WTC11 (cell line): ENCODE results near the gene ARF6. TPM values are rescaled to one million over a fixed set of nuclear protein-coding genes. Genes with fewer than 3 reads are reported as not detected.

Experiments used
- ATAC-seq: fragments of 200-7000 bp; cut with Tn5 transposase; 2 replicates; pipeline ENCODE4 v1.10.0; 2021; ENCODE audit warnings: mild to moderate bottlenecking, moderate library complexity
- CTCF ChIA-PET: fragments of 300-600 bp; sonication (Branson Sonifier 250); formaldehyde crosslinking; loops from one replicate; lab custom pipeline; 2021; ENCODE audit warnings: antibody characterized with exemption; lab: Charles Lee
- POLR2A ChIA-PET: fragments of 350-600 bp; sonication (Branson Sonifier 250); formaldehyde crosslinking; loops from one replicate; lab custom pipeline; 2021; ENCODE audit warnings: antibody characterized with exemption; lab: Charles Lee
- DNase-seq: peaks from one replicate; pipeline ENCODE4 v3.0.0; 2021; ENCODE audit warnings: low spot score
- H3K27ac Mint-ChIP-seq: 2 replicates; pipeline ENCODE4 v1.8.0; 2021; ENCODE audit warnings: mixed read lengths
- H3K27me3 Mint-ChIP-seq: 2 replicates; pipeline ENCODE4 v1.8.0; 2021; ENCODE audit warnings: low read depth, mild to moderate bottlenecking, moderate library complexity, mixed read lengths
- H3K36me3 Mint-ChIP-seq: 2 replicates; pipeline ENCODE4 v1.8.0; 2021; ENCODE audit warnings: mixed read lengths
- H3K4me1 Mint-ChIP-seq: 2 replicates; pipeline ENCODE4 v1.8.0; 2022; ENCODE audit warnings: mixed read lengths
- H3K4me3 Mint-ChIP-seq: 2 replicates; pipeline ENCODE4 v1.8.0; 2021; ENCODE audit warnings: mild to moderate bottlenecking, moderate library complexity, mixed read lengths
- H3K9me3 Mint-ChIP-seq: 2 replicates; pipeline ENCODE4 v1.8.0; 2021; ENCODE audit warnings: mixed read lengths
- AFF4 ChIP-seq: sonication (generic); formaldehyde crosslinking; IDR thresholded peaks from 2 replicates; pipeline ENCODE4 v1.8.1; 2023; ENCODE audit warnings: mild to moderate bottlenecking, missing genetic modification reagents, borderline replicate concordance
- AR ChIP-seq: fragments of 250-450 bp; sonication (Bioruptor Pico); IDR thresholded peaks from 2 replicates; pipeline ENCODE4 v1.9.0; 2021; ENCODE audit warnings: mild to moderate bottlenecking
- ATF1 ChIP-seq: sonication (generic); formaldehyde crosslinking; IDR thresholded peaks from 2 replicates; pipeline ENCODE4 v1.8.1; 2023; ENCODE audit warnings: mild to moderate bottlenecking, moderate library complexity, missing genetic modification reagents
- CREM ChIP-seq: sonication (generic); formaldehyde crosslinking; IDR thresholded peaks from 2 replicates; pipeline ENCODE4 v1.8.1; 2022; ENCODE audit warnings: mild to moderate bottlenecking, missing genetic modification reagents, moderate library complexity
- EMX1 ChIP-seq: fragments of 250-450 bp; sonication (Bioruptor Pico); IDR thresholded peaks from 2 replicates; pipeline ENCODE4 v1.8.0; 2021; ENCODE audit warnings: mild to moderate bottlenecking
- ESRRA ChIP-seq: sonication (generic); formaldehyde crosslinking; IDR thresholded peaks from 2 replicates; pipeline ENCODE4 v1.8.1; 2022; ENCODE audit warnings: mild to moderate bottlenecking, missing genetic modification reagents, borderline replicate concordance
- MYBL2 ChIP-seq: sonication (generic); formaldehyde crosslinking; IDR thresholded peaks from 2 replicates; pipeline ENCODE4 v1.8.1; 2023; ENCODE audit warnings: mild to moderate bottlenecking, moderate library complexity, missing genetic modification reagents
- NFE2L1 ChIP-seq: sonication (generic); formaldehyde crosslinking; IDR thresholded peaks from 2 replicates; pipeline ENCODE4 v1.8.1; 2023; ENCODE audit warnings: missing genetic modification reagents
- OVOL2 ChIP-seq: fragments of 250-450 bp; sonication (Bioruptor Pico); IDR thresholded peaks from 2 replicates; pipeline ENCODE4 v1.9.0; 2021; ENCODE audit warnings: mild to moderate bottlenecking, borderline replicate concordance
- RELA ChIP-seq: sonication (generic); formaldehyde crosslinking; IDR thresholded peaks from 2 replicates; pipeline ENCODE4 v1.8.1; 2022; ENCODE audit warnings: missing genetic modification reagents, mild to moderate bottlenecking, borderline replicate concordance
- SOX15 ChIP-seq: fragments of 250-450 bp; sonication (Bioruptor Pico); IDR thresholded peaks from 2 replicates; pipeline ENCODE4 v1.9.0; 2021; ENCODE audit warnings: mild to moderate bottlenecking
- TCF7 ChIP-seq: sonication (generic); formaldehyde crosslinking; IDR thresholded peaks from 2 replicates; pipeline ENCODE4 v1.8.0; 2022; ENCODE audit warnings: mild to moderate bottlenecking, low read depth, missing genetic modification reagents, moderate library complexity
- ZMAT4 ChIP-seq: fragments of 250-450 bp; sonication (Bioruptor Pico); IDR thresholded peaks from 2 replicates; pipeline ENCODE4 v1.9.0; 2021; ENCODE audit warnings: mild to moderate bottlenecking
- ZNF121 ChIP-seq: sonication (generic); formaldehyde crosslinking; IDR thresholded peaks from 2 replicates; pipeline ENCODE4 v1.8.0; 2023; ENCODE audit warnings: missing genetic modification reagents
- ZNF232 ChIP-seq: sonication (generic); formaldehyde crosslinking; IDR thresholded peaks from 2 replicates; pipeline ENCODE4 v1.8.0; 2022; ENCODE audit warnings: mild to moderate bottlenecking, missing genetic modification reagents
- ZNF317 ChIP-seq: sonication (generic); formaldehyde crosslinking; IDR thresholded peaks from 2 replicates; pipeline ENCODE4 v1.8.1; 2023; ENCODE audit warnings: low read depth, mild to moderate bottlenecking, moderate library complexity, missing genetic modification reagents, borderline replicate concordance
- ZNF671 ChIP-seq: fragments of 250-450 bp; sonication (Bioruptor Pico); IDR thresholded peaks from 2 replicates; pipeline ENCODE4 v1.8.0; 2021; ENCODE audit warnings: mild to moderate bottlenecking
- total RNA-seq: library from RNA; stranded (reverse); gene quantifications from 3 replicates; pipeline ENCODE4 v1.2.3, GENCODE V29; 2021
- TF ChIP-seq, protein P1 (sequence below): sonication (generic); formaldehyde crosslinking; IDR thresholded peaks from 2 replicates; pipeline ENCODE4 v1.8.1; 2022; ENCODE audit warnings: low read depth, missing genetic modification reagents, borderline replicate concordance
- TF ChIP-seq, protein P2 (sequence below): sonication (generic); formaldehyde crosslinking; IDR thresholded peaks from 2 replicates; pipeline ENCODE4 v1.8.1; 2023; ENCODE audit warnings: mild to moderate bottlenecking, missing genetic modification reagents, moderate library complexity
- TF ChIP-seq, protein P3 (sequence below): sonication (generic); formaldehyde crosslinking; conservative IDR thresholded peaks from 2 replicates; pipeline ENCODE4 v1.8.1; 2022; ENCODE audit warnings: mild to moderate bottlenecking, missing genetic modification reagents

The ARF6 gene
- total RNA-seq, 1 experiment from 2014 or later: 55.9 TPM

- TF ChIP-seq ZMAT4 (CRISPR knock-in tag) (no peak), AFF4 (CRISPR knock-in tag) (no peak), ESRRA (no peak), ZNF317 (CRISPR knock-in tag) (no peak)
These were observed 11.4 kb downstream of the ARF6 start (continued) for GRCh38 chr14:49904270-49904669.

GRCh38 chr14:49905989-49906388, 13.1 kb downstream of the ARF6 start:
- POLR2A ChIA-PET: interaction anchor here (0.6 kb wide), 1 partner anchor 10 kb away, joined by 3 read pairs; no protein-coding TSS in a partner anchor
- H3K36me3 Mint-ChIP-seq: no peaks in the 10 kb centered on the region
- H3K27ac Mint-ChIP-seq: no peak overlapping the region

More at GRCh38 chr14:49905989-49906388, 13.1 kb downstream of the ARF6 start:
- Mint-ChIP-seq H3K4me1 (peaks cover 14% of the 10 kb centered on the region), H3K27me3 (no peaks in the 10 kb centered on the region), H3K9me3 (no peaks in the 10 kb centered on the region), H3K4me3 (no peak overlapping the region)
- CTCF ChIA-PET: interaction anchor here (1.0 to 1.2 kb wide), 2 partner anchors 26 to 43 kb away, joined by 3 to 5 read pairs; no protein-coding TSS in a partner anchor
- ATAC-seq (no peak), DNase-seq (no peak)
- no peak for TF ChIP-seq RELA (CRISPR knock-in tag)
- TF ChIP-seq ATF1 (CRISPR knock-in tag): no peak
- no peak for TF ChIP-seq CREM (CRISPR knock-in tag)
- no peak for TF ChIP-seq EMX1 (CRISPR knock-in tag)
- no peak for TF ChIP-seq ZNF671 (CRISPR knock-in tag)
- TF ChIP-seq ZNF121 (CRISPR knock-in tag): no peak
- TF ChIP-seq, protein P1, sequence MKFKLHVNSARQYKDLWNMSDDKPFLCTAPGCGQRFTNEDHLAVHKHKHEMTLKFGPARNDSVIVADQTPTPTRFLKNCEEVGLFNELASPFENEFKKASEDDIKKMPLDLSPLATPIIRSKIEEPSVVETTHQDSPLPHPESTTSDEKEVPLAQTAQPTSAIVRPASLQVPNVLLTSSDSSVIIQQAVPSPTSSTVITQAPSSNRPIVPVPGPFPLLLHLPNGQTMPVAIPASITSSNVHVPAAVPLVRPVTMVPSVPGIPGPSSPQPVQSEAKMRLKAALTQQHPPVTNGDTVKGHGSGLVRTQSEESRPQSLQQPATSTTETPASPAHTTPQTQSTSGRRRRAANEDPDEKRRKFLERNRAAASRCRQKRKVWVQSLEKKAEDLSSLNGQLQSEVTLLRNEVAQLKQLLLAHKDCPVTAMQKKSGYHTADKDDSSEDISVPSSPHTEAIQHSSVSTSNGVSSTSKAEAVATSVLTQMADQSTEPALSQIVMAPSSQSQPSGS (CRISPR knock-in tag): no peak
- TF ChIP-seq AR: no peak
- no peak for TF ChIP-seq ZMAT4 (CRISPR knock-in tag)
- no peak for TF ChIP-seq TCF7 (CRISPR knock-in tag)
- TF ChIP-seq MYBL2 (CRISPR knock-in tag): no peak
- TF ChIP-seq ZNF232 (CRISPR knock-in tag): no peak
- TF ChIP-seq NFE2L1: no peak
- TF ChIP-seq, protein P2, sequence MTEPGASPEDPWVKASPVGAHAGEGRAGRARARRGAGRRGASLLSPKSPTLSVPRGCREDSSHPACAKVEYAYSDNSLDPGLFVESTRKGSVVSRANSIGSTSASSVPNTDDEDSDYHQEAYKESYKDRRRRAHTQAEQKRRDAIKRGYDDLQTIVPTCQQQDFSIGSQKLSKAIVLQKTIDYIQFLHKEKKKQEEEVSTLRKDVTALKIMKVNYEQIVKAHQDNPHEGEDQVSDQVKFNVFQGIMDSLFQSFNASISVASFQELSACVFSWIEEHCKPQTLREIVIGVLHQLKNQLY: no peak
- no peak for TF ChIP-seq SOX15 (CRISPR knock-in tag)
- TF ChIP-seq, protein P3, sequence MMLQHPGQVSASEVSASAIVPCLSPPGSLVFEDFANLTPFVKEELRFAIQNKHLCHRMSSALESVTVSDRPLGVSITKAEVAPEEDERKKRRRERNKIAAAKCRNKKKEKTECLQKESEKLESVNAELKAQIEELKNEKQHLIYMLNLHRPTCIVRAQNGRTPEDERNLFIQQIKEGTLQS (CRISPR knock-in tag): no peak
- no peak for TF ChIP-seq OVOL2 (CRISPR knock-in tag)
